Glomerular endothelial cell (primary cell): Measurements from ENCODE around the gene POLD4. TPM values are rescaled to one million over a fixed set of nuclear protein-coding genes. Genes with fewer than 3 reads are reported as not detected.

Experiments used
- DNase-seq: peaks from one replicate; pipeline ENCODE4 v3.0.0-alpha.2; 2011; ENCODE audit warnings: low read depth, low spot score; ENCODE audit errors: extremely low read depth
- total RNA-seq: library from RNA; depleted of rRNA; stranded (reverse); fragments of >200 nt; gene quantifications from 2 replicates; pipeline ENCODE4 v1.2.3, GENCODE V29; 2015

POLD4 gene
- total RNA-seq, 1 donor from 2014 or later, result 120 TPM

GRCh38 chr11:67389477-67389876 is 36.1 kb upstream of the POLD4 start:
- DNase-seq, result no peak

- DNase-seq, result no peak
Observed at GRCh38 chr11:67387518-67387917, 34.2 kb upstream of the POLD4 start.

- DNase-seq, result no peak
Observed at GRCh38 chr11:67387069-67387468, 33.7 kb upstream of the POLD4 start.

- DNase-seq, result no peak
Observed at GRCh38 chr11:67384851-67385366, 31.6 kb upstream of the POLD4 start.

- DNase-seq, result no peak
Observed at GRCh38 chr11:67382276-67383136, 29.2 kb upstream of the POLD4 start.

GRCh38 chr11:67381244-67381972 is 28.1 kb upstream of the POLD4 start:
- no peak for DNase-seq

GRCh38 chr11:67379061-67380058 is 26.0 kb upstream of the POLD4 start:
- no peak for DNase-seq

- no peak for DNase-seq
Observed at GRCh38 chr11:67378544-67378943, 25.2 kb upstream of the POLD4 start.

- no peak for DNase-seq
Observed at GRCh38 chr11:67376873-67377808, 23.8 kb upstream of the POLD4 start.

GRCh38 chr11:67376063-67376820 is 22.9 kb upstream of the POLD4 start:
- no peak for DNase-seq

GRCh38 chr11:67375320-67376055 is 22.1 kb upstream of the POLD4 start:
- DNase-seq, result no peak

GRCh38 chr11:67374571-67375281 is 21.4 kb upstream of the POLD4 start:
- DNase-seq, result no peak

GRCh38 chr11:67373648-67374570 is 20.6 kb upstream of the POLD4 start:
- DNase-seq, result no peak

- no peak for DNase-seq
Observed at GRCh38 chr11:67372993-67373647, 19.8 kb upstream of the POLD4 start, which contains the start of gene CLCF1. Gene CLCF1, minus strand, starts transcription at chr11:67373598. Its CDS starts 59 bp downstream, at chr11:67373539.

- DNase-seq, result no peak
Observed at GRCh38 chr11:67372321-67372992, 19.1 kb upstream of the POLD4 start.
